HCT116 (cell line): ENCODE data around the gene NFAT5. TPM values are rescaled to one million over a fixed set of nuclear protein-coding genes. Genes with fewer than 3 reads are reported as not detected.

Source experiments
- ATAC-seq: fragments of 200-7000 bp; cut with Tn5 transposase; 2 replicates; pipeline ENCODE4 v1.9.1; 2020; ENCODE audit warnings: mild to moderate bottlenecking, moderate library complexity
- BruUV-seq: library from RNA; stranded (reverse); fragments of 400-500 nt; replicated peaks from 2 replicates; lab custom pipeline; 2021; lab: Mats Ljungman, UMichigan
- CTCF ChIA-PET: fragments of 300-600 bp; sonication (Branson Sonifier 250); formaldehyde crosslinking; loops from one replicate; lab custom pipeline; 2021; ENCODE audit warnings: antibody characterized with exemption; lab: Charles Lee
- POLR2A ChIA-PET: fragments of 300-600, 350-600 bp; sonication (Branson Sonifier 250); formaldehyde crosslinking; loops from one replicate; lab custom pipeline; 2021; ENCODE audit warnings: antibody characterized with exemption; lab: Charles Lee
- RAD21 ChIA-PET, 2 experiments: fragments of 300-600 bp; sonication (Branson Sonifier 250); formaldehyde crosslinking; loops; one replicate each; lab custom pipeline; 2023; ENCODE audit warnings: low total read pairs in 2 of 2; ENCODE audit not compliant: uncharacterized antibody in 2 of 2, unreplicated experiment in 2 of 2, low non-redundant PET in 1 of 2; lab: Charles Lee
- DNase-seq: peaks from one replicate; pipeline ENCODE4 v3.0.0-alpha.2; 2010; ENCODE audit warnings: low read depth, low spot score
- H2AFZ ChIP-seq: fragments of 200-600 bp; shearing (Covaris generic), sonication (generic); 2 replicates; pipeline ENCODE4 v1.6.1; 2017; ENCODE audit warnings: low read depth, mixed run types, mixed read lengths, antibody characterized with exemption, low read length; ENCODE audit not compliant: poor library complexity, severe bottlenecking
- H3K27ac ChIP-seq: 2 replicates; pipeline ENCODE4 v1.5.1; 2012; ENCODE audit warnings: low read depth, low read length
- H3K27me3 ChIP-seq: fragments of 200-600 bp; sonication (generic); 2 replicates; pipeline ENCODE4 v1.6.1; 2016; ENCODE audit warnings: mixed run types, low read length, mixed read lengths; ENCODE audit not compliant: insufficient read depth
- H3K36me3 ChIP-seq, 2 experiments: fragments of 200-500 bp in 1 of 2; fragments of 200-600 bp in 1 of 2; sonication (Bioruptor generic) in 1 of 2; sonication (generic) in 1 of 2; 2 replicates each; pipeline versions ENCODE4 v1.5.1 to v1.6.1; 2014 to 2016; ENCODE audit warnings: low read length in 2 of 2, inconsistent platforms in 1 of 2, mixed read lengths in 1 of 2, mixed run types in 1 of 2; ENCODE audit not compliant: insufficient read depth in 2 of 2, control insufficient read depth in 1 of 2
- H3K4me1 ChIP-seq, 2 experiments: fragments of 200-600 bp in 1 of 2; sonication (generic) in 1 of 2; 2 replicates each; pipeline versions ENCODE4 v1.5.1 to v1.6.1; 2012 to 2017; ENCODE audit warnings: low read length in 2 of 2, inconsistent platforms in 1 of 2, mild to moderate bottlenecking in 1 of 2, mixed read lengths in 1 of 2, mixed run types in 1 of 2, moderate library complexity in 1 of 2; ENCODE audit not compliant: insufficient read depth in 2 of 2, control insufficient read depth in 1 of 2
- H3K4me2 ChIP-seq: fragments of 200-600 bp; sonication (generic); 2 replicates; pipeline ENCODE4 v1.6.1; 2017; ENCODE audit warnings: mixed run types, low read length, mixed read lengths
- H3K4me3 ChIP-seq, 2 experiments: fragments of 200-600 bp in 1 of 2; sonication (generic) in 1 of 2; replicated peaks in 1 of 2; 2 replicates each; pipeline ENCODE4 v1.5.1; 2011 to 2016; ENCODE audit warnings: low read length in 2 of 2, control low read depth in 1 of 2, low read depth in 1 of 2, mild to moderate bottlenecking in 1 of 2, mixed read lengths in 1 of 2, mixed run types in 1 of 2
- H3K79me2 ChIP-seq: fragments of 200-600 bp; sonication (generic); 2 replicates; pipeline ENCODE4 v1.6.1; 2017; ENCODE audit warnings: mild to moderate bottlenecking, mixed run types, low read length, moderate library complexity, mixed read lengths; ENCODE audit not compliant: insufficient read depth
- H3K9ac ChIP-seq: fragments of 200-600 bp; sonication (generic); 2 replicates; pipeline ENCODE4 v1.6.1; 2016; ENCODE audit warnings: low read length, mixed read lengths
- H3K9me2 ChIP-seq: fragments of 200-600 bp; sonication (generic), shearing (Covaris generic); 2 replicates; pipeline ENCODE4 v1.6.1; 2017; ENCODE audit warnings: mixed run types, mild to moderate bottlenecking, moderate library complexity; ENCODE audit not compliant: insufficient read depth
- H3K9me3 ChIP-seq, 2 experiments: fragments of 200-500 bp in 1 of 2; fragments of 200-600 bp in 1 of 2; sonication (Bioruptor generic) in 1 of 2; sonication (generic) in 1 of 2; 2 replicates each; pipeline ENCODE4 v1.6.1; 2014 to 2017; ENCODE audit warnings: low read length in 2 of 2, mixed read lengths in 2 of 2, inconsistent platforms in 1 of 2, low read depth in 1 of 2, mild to moderate bottlenecking in 1 of 2, mixed run types in 1 of 2, moderate library complexity in 1 of 2; ENCODE audit not compliant: control insufficient read depth in 1 of 2, insufficient read depth in 1 of 2
- H4K20me1 ChIP-seq: fragments of 200-600 bp; sonication (generic), shearing (Covaris generic); 2 replicates; pipeline ENCODE4 v1.6.1; 2017; ENCODE audit warnings: mixed run types, mild to moderate bottlenecking, moderate library complexity; ENCODE audit not compliant: insufficient read depth
- ATF3 ChIP-seq: IDR thresholded peaks from 2 replicates; pipeline ENCODE4 v1.6.1; 2012
- CBX3 ChIP-seq: IDR thresholded peaks from 2 replicates; pipeline ENCODE4 v1.6.1; 2012; ENCODE audit warnings: low read depth
- CTCF ChIP-seq, 3 experiments: fragments of 200-600 bp in 1 of 3; sonication (generic) in 1 of 3; IDR thresholded peaks in 2 of 3; conservative IDR thresholded peaks in 1 of 3; 2 replicates each; pipeline ENCODE4 v1.5.1; 2012 to 2017; ENCODE audit warnings: low read depth in 2 of 3, low read length in 2 of 3, antibody characterized with exemption in 1 of 3, borderline replicate concordance in 1 of 3, control low read depth in 1 of 3, mild to moderate bottlenecking in 1 of 3, mixed read lengths in 1 of 3, mixed run types in 1 of 3, moderate library complexity in 1 of 3; ENCODE audit not compliant: insufficient read depth in 1 of 3
- ELF1 ChIP-seq: IDR thresholded peaks from 2 replicates; pipeline ENCODE4 v1.6.1; 2012; ENCODE audit warnings: low read depth, borderline replicate concordance
- FOSL1 ChIP-seq: IDR thresholded peaks from 2 replicates; pipeline ENCODE4 v1.6.1; 2012; ENCODE audit warnings: low read depth
- RAD21 ChIP-seq: IDR thresholded peaks from 2 replicates; pipeline ENCODE4 v1.6.1; 2012; ENCODE audit warnings: low read depth, mild to moderate bottlenecking
- REST ChIP-seq: IDR thresholded peaks from 2 replicates; pipeline ENCODE4 v1.6.1; 2012; ENCODE audit warnings: low read depth
- SP1 ChIP-seq: IDR thresholded peaks from 2 replicates; pipeline ENCODE4 v1.6.1; 2012; ENCODE audit warnings: low read depth
- SRF ChIP-seq: IDR thresholded peaks from 2 replicates; pipeline ENCODE4 v1.6.1; 2012; ENCODE audit warnings: low read depth
- ZBTB33 ChIP-seq: IDR thresholded peaks from 2 replicates; pipeline ENCODE4 v1.6.1; 2011; ENCODE audit warnings: mild to moderate bottlenecking, low read length, moderate library complexity; ENCODE audit not compliant: insufficient replicate concordance; ENCODE audit errors: extremely low read depth
- ZFX ChIP-seq: fragments of 450-650 bp; IDR thresholded peaks from 2 replicates; pipeline ENCODE4 v1.6.1; 2017
- ZNF274 ChIP-seq: fragments of 200-500 bp; sonication (Bioruptor generic); IDR thresholded peaks from 2 replicates; pipeline ENCODE4 v1.6.1; 2014; ENCODE audit warnings: mild to moderate bottlenecking, low read depth, low read length, inconsistent platforms
- intact Hi-C: fragments of 100-400 bp; cut with micrococcal nuclease; formaldehyde crosslinking; loops from 2 replicates; pipeline ENCODE4 v1.10.0; 2022
- total RNA-seq: library from RNA; stranded (reverse); gene quantifications from one replicate; pipeline ENCODE4 v1.2.1, GENCODE V29; 2021; ENCODE audit not compliant: unreplicated experiment

NFAT5 gene
- total RNA-seq, 1 experiment from 2014 or later, result 67.4 TPM

- 0 out of 4 replicates have a peak, but pooled peaks cover 5 to 6% of the 10 kb centered on the region in 2 experiments for H3K36me3 ChIP-seq
- peaks cover 100% of the 10 kb centered on the region for H3K79me2 ChIP-seq
- H3K4me1 ChIP-seq, result peaks cover 3 to 46% of the 10 kb centered on the region in 2 experiments; a peak in 3 of 4 replicates
- H3K27me3 ChIP-seq, result no peaks in the 10 kb centered on the region
- intact Hi-C loops, result no loop called here
- DNase-seq (no peak), ATAC-seq (no peak)
- no peak overlapping the region for H3K4me3 ChIP-seq
- no peak overlapping the region for H3K4me2 ChIP-seq
- H3K27ac ChIP-seq, result no peak overlapping the region
- no peaks in the 10 kb centered on the region for H3K9me2 ChIP-seq
- BruUV-seq, result no TSS peak
- H4K20me1 ChIP-seq, result peaks cover 34% of the 10 kb centered on the region; the same call in 1 of the 2 replicates
- CTCF ChIA-PET, result no interaction called here
- no peak overlapping the region for H3K9ac ChIP-seq
- H2AFZ ChIP-seq, result no peak overlapping the region
- POLR2A ChIA-PET, result no interaction called here
- TF ChIP-seq FOSL1, result no peak
- H3K9me3 ChIP-seq, result no peaks in the 10 kb centered on the region
- RAD21 ChIA-PET, result interaction anchor here in 1 of 2 experiments (0.6 to 0.7 kb wide), 2 partner anchors 88 to 256 kb away, joined by 3 read pairs; no protein-coding TSS in a partner anchor
Observed at GRCh38 chr16:69610356-69610755, 44.6 kb downstream of the NFAT5 start.

GRCh38 chr16:69611103-69611640 lies 45.4 kb downstream of the NFAT5 start:
- ATAC-seq, result no peak
- no peak overlapping the region for H3K27ac ChIP-seq
- ChIA-PET POLR2A (no interaction called here), CTCF (no interaction called here), RAD21 (no interaction called here)
- no peaks in the 10 kb centered on the region for H3K9me2 ChIP-seq
- peaks cover 3 to 42% of the 10 kb centered on the region in 2 experiments; a peak in 3 of 4 replicates for H3K4me1 ChIP-seq
- no TSS peak for BruUV-seq
- no peak overlapping the region for H2AFZ ChIP-seq
- peaks cover 100% of the 10 kb centered on the region for H3K79me2 ChIP-seq
- H3K9me3 ChIP-seq, result no peaks in the 10 kb centered on the region
- intact Hi-C loops, result no loop called here
- no peak overlapping the region for H3K4me3 ChIP-seq
- peaks cover 31% of the 10 kb centered on the region; the same call in 1 of the 2 replicates for H4K20me1 ChIP-seq
- no peak for DNase-seq
- no peak overlapping the region for H3K9ac ChIP-seq
- H3K4me2 ChIP-seq, result no peak overlapping the region
- peaks cover 6 to 8% of the 10 kb centered on the region in 2 experiments; a peak in 1 of 4 replicates for H3K36me3 ChIP-seq
- H3K27me3 ChIP-seq, result no peaks in the 10 kb centered on the region
- TF ChIP-seq CBX3, result no peak
- no peak for TF ChIP-seq CTCF (IDR thresholded peaks at IDR 0.05 in 2 of 3, conservative IDR thresholded peaks at IDR 0.05 in 1 of 3; ENCODE audit: borderline replicate concordance in 1 of 3, insufficient read depth in 1 of 3, low read depth in 2 of 3, low read length in 2 of 3)
- no peak for TF ChIP-seq SRF
- no peak for TF ChIP-seq RAD21
- no peak for TF ChIP-seq ELF1
- no peak for TF ChIP-seq REST
- no peak for TF ChIP-seq ZNF274
- no peak for TF ChIP-seq ZBTB33
- no peak for TF ChIP-seq SP1
- no peak for TF ChIP-seq ATF3
- no peak for TF ChIP-seq ZFX
